Fibroblast of pulmonary artery (primary cell): ENCODE data around the gene HSF4.

Source experiments
- DNase-seq: peaks from one replicate; pipeline ENCODE4 v3.0.0-alpha.2; 2010; ENCODE audit warnings: low read depth
- H3K4me3 ChIP-seq: replicated peaks from 2 replicates; pipeline ENCODE4 v1.5.1; 2011; ENCODE audit warnings: low read depth, mild to moderate bottlenecking, control low read depth, low read length, moderate library complexity
- TF ChIP-seq, protein P1 (sequence below): IDR thresholded peaks from 2 replicates; pipeline ENCODE4 v1.5.1; 2011; ENCODE audit warnings: mild to moderate bottlenecking, control low read depth, low read length, inconsistent platforms; ENCODE audit errors: missing control alignments

Gene HSF4

GRCh38 chr16:67215706-67216105 is 51.2 kb downstream of the HSF4 start:
- TF ChIP-seq, protein P1, sequence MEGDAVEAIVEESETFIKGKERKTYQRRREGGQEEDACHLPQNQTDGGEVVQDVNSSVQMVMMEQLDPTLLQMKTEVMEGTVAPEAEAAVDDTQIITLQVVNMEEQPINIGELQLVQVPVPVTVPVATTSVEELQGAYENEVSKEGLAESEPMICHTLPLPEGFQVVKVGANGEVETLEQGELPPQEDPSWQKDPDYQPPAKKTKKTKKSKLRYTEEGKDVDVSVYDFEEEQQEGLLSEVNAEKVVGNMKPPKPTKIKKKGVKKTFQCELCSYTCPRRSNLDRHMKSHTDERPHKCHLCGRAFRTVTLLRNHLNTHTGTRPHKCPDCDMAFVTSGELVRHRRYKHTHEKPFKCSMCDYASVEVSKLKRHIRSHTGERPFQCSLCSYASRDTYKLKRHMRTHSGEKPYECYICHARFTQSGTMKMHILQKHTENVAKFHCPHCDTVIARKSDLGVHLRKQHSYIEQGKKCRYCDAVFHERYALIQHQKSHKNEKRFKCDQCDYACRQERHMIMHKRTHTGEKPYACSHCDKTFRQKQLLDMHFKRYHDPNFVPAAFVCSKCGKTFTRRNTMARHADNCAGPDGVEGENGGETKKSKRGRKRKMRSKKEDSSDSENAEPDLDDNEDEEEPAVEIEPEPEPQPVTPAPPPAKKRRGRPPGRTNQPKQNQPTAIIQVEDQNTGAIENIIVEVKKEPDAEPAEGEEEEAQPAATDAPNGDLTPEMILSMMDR = no peak
- DNase-seq = no peak
- H3K4me3 ChIP-seq = no peak overlapping the region

GRCh38 chr16:67216612-67217490 is 52.3 kb downstream of the HSF4 start:
- TF ChIP-seq, protein P1 = no peak
- no peak for DNase-seq
- no peak overlapping the region for H3K4me3 ChIP-seq
